ENCODE measurements around the gene GFRA4. TPM values are rescaled to one million over a fixed set of nuclear protein-coding genes. Genes with fewer than 3 reads are reported as not detected.

Gene GFRA4
- total and polyA plus RNA-seq, 2 donors = 0.19 to 0.21 TPM

GRCh38 chr20:3678198-3678597 lies 15.0 kb upstream of the GFRA4 start:
- H3K27ac ChIP-seq (ENCODE audit: low read depth in 1 of 2, low read length in 1 of 2) = no peak overlapping the region
- H3K9me3 ChIP-seq (ENCODE audit: control insufficient read depth in 2 of 2, insufficient read depth in 1 of 2, low read length in 1 of 2) = peaks cover 0 to 2% of the 10 kb centered on the region in 2 donors
- WGBS = 88% methylated on average over 2 of the region's 2 CpGs
- no peak for DNase-seq (ENCODE audit: low read depth in 6 of 9, low spot score in 9 of 9)
- no peaks in the 10 kb centered on the region for H3K36me3 ChIP-seq (ENCODE audit: control insufficient read depth in 2 of 2, insufficient read depth in 2 of 2, low read length in 1 of 2)
- H3K4me1 ChIP-seq (ENCODE audit: control insufficient read depth in 2 of 2, insufficient read depth in 2 of 2, low read length in 2 of 2) = no peaks in the 10 kb centered on the region
- peaks cover 52 to 97% of the 10 kb centered on the region in 2 donors for H3K27me3 ChIP-seq (ENCODE audit: control insufficient read depth in 2 of 2, insufficient read depth in 1 of 2, low read length in 1 of 2)
- H3K4me3 ChIP-seq (ENCODE audit: low read length in 2 of 2) = no peak overlapping the region

DNA sequence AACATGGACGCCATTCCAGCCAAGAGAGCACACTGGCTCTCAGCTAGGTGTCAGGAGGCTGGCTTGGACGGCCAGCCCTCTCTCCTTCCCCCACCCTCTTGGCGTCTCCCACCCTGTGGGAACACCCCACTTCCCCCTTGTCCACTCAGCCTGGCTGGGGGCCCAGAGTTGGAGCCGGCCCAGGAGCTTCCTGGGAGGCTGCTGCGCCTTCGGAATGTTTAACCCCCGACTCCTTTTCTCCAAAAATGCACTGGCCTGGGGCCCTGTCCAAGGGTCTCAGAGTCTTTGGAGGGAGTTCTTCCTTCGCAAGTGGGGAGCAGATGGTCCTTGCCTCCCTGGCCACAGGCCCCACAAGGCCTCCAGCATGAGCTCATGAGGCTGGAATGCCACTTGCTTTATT lies 14.5 kb upstream of the GFRA4 start:
- WGBS = 83% methylated on average over 8 of the region's 8 CpGs
- H3K4me3 ChIP-seq (ENCODE audit: low read length in 2 of 2) = no peak overlapping the region
- no peak for DNase-seq (ENCODE audit: low read depth in 6 of 9, low spot score in 9 of 9)
- H3K27me3 ChIP-seq (ENCODE audit: control insufficient read depth in 2 of 2, insufficient read depth in 1 of 2, low read length in 1 of 2) = peaks cover 56 to 98% of the 10 kb centered on the region in 2 donors
- H3K36me3 ChIP-seq (ENCODE audit: control insufficient read depth in 2 of 2, insufficient read depth in 2 of 2, low read length in 1 of 2) = no peaks in the 10 kb centered on the region
- no peaks in the 10 kb centered on the region for H3K4me1 ChIP-seq (ENCODE audit: control insufficient read depth in 2 of 2, insufficient read depth in 2 of 2, low read length in 2 of 2)
- peaks cover 0 to 2% of the 10 kb centered on the region in 2 donors for H3K9me3 ChIP-seq (ENCODE audit: control insufficient read depth in 2 of 2, insufficient read depth in 1 of 2, low read length in 1 of 2)
- H3K27ac ChIP-seq (ENCODE audit: low read depth in 1 of 2, low read length in 1 of 2) = no peak overlapping the region

DNA sequence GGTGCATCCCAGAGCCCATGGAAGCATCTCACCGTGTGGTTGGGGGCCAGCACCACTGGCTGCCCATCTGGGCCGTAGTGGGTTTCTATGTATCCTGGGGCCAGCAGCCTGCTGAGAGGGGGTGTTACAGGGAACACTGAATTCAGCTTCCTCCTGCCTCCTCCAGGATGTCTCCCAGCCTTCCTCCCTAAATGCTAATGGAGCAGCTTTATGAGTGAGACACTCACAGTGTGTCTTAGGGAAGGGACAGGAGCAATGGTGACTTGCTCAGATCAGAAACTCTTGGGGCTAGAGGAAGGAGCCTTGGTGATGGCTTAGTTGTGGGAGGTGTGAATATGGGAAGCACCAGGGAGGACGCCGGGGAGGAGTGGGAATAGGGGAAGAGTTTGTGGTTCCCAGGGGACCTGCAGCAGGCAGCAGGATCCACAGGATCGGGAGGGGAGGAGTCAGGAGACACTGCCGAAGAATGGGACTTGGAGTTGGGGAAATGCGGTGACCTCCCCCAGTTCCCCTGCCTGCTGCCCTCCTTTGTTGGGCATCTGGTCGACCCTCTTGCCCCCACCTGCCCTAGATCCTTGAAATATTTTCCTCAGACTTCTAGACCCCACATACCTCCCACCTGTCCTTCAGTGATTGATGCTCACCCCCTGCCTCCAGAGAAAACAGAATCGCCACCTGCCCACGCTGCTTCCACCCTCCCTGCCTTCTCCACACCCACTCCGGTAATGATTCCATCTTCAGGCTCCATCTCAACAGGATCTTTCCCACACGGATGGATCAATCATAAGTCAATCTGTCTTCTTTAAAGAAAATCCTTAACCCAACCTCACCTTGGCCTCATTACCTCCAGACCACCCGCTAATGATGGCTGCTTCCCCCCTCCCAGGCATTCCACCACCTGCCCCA lies 12.0 kb upstream of the GFRA4 start:
- Histone ChIP-seq H3K9me3 (ENCODE audit: control insufficient read depth in 2 of 2, insufficient read depth in 1 of 2, low read length in 1 of 2) (peaks cover 0 to 2% of the 10 kb centered on the region in 2 donors), H3K4me3 (ENCODE audit: low read length in 2 of 2) (no peak overlapping the region), H3K4me1 (ENCODE audit: control insufficient read depth in 2 of 2, insufficient read depth in 2 of 2, low read length in 2 of 2) (no peaks in the 10 kb centered on the region), H3K27ac (ENCODE audit: low read depth in 1 of 2, low read length in 1 of 2) (no peak overlapping the region), H3K27me3 (ENCODE audit: control insufficient read depth in 2 of 2, insufficient read depth in 1 of 2, low read length in 1 of 2) (peaks cover 45 to 98% of the 10 kb centered on the region in 2 donors), H3K36me3 (ENCODE audit: control insufficient read depth in 2 of 2, insufficient read depth in 2 of 2, low read length in 1 of 2) (no peaks in the 10 kb centered on the region)
- 55% methylated on average over 13 of the region's 13 CpGs for WGBS
- no peak for DNase-seq (ENCODE audit: low read depth in 6 of 9, low spot score in 9 of 9)

- no peaks in the 10 kb centered on the region for H3K4me1 ChIP-seq (ENCODE audit: control insufficient read depth in 2 of 2, insufficient read depth in 2 of 2, low read length in 2 of 2)
- WGBS = 73% methylated on average over 10 of the region's 10 CpGs
- H3K36me3 ChIP-seq (ENCODE audit: control insufficient read depth in 2 of 2, insufficient read depth in 2 of 2, low read length in 1 of 2) = no peaks in the 10 kb centered on the region
- no peak overlapping the region for H3K4me3 ChIP-seq (ENCODE audit: low read length in 2 of 2)
- peaks cover 0 to 2% of the 10 kb centered on the region in 2 donors for H3K9me3 ChIP-seq (ENCODE audit: control insufficient read depth in 2 of 2, insufficient read depth in 1 of 2, low read length in 1 of 2)
- no peak overlapping the region for H3K27ac ChIP-seq (ENCODE audit: low read depth in 1 of 2, low read length in 1 of 2)
- no peak for DNase-seq (ENCODE audit: low read depth in 6 of 9, low spot score in 9 of 9)
- H3K27me3 ChIP-seq (ENCODE audit: control insufficient read depth in 2 of 2, insufficient read depth in 1 of 2, low read length in 1 of 2) = peaks cover 45 to 98% of the 10 kb centered on the region in 2 donors
Observed at GRCh38 chr20:3674447-3674846, 11.2 kb upstream of the GFRA4 start.

DNA sequence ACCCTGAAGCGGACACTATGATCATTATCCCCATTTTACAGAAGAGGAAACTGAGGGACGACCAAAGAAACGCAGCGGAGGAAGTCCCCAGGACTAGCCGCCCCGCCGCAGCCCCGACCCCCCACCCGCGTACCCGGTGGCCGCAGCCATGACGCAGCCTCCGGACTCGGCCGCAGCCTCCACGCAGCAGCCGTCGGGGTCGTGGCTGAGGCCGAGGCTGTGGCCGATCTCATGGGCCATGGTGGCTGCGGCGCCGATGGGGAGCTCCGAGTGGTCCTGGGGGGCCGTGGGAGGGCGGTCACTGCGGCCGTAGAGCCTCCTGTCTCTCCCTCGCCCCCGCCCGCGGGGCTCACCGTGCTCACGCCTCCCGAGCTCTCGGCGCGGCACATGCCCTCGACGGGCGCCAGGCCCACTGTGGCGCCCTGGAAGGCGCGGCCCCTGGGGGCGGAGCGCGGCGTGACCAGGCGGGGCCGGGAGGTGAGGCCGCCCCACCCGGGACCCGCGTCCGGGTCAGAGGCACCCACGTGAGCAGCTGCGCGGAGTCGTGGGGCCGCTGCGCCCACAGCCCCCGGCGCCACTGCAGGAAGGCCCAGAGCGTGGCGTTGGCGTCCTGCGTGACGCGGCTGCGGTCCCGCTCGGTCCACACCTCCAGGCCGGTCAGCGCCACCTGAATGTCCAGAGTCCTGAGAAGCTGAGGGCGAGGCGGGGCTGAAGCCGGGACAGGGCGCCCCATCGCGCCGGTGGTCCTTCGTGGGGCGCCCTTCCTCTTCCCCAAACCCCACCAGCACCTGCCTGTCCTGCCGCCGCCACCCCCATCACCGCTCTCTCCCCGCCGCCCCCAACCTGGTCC lies 10.2 kb upstream of the GFRA4 start:
- H3K4me3 ChIP-seq (ENCODE audit: low read length in 2 of 2) = no peak overlapping the region
- WGBS = 48% methylated on average over 90 of the region's 90 CpGs
- peaks cover 45 to 94% of the 10 kb centered on the region in 2 donors for H3K27me3 ChIP-seq (ENCODE audit: control insufficient read depth in 2 of 2, insufficient read depth in 1 of 2, low read length in 1 of 2)

GRCh38 chr20:3672547-3673171 lies 9.5 kb upstream of the GFRA4 start:
- DNase-seq (ENCODE audit: low read depth in 6 of 9, low spot score in 9 of 9) = no peak
- H3K27me3 ChIP-seq (ENCODE audit: control insufficient read depth in 2 of 2, insufficient read depth in 1 of 2, low read length in 1 of 2) = peaks cover 43 to 88% of the 10 kb centered on the region in 2 donors

More for the DNA sequence above, 10.2 kb upstream of the GFRA4 start:
- Histone ChIP-seq H3K36me3 (ENCODE audit: control insufficient read depth in 2 of 2, insufficient read depth in 2 of 2, low read length in 1 of 2) (no peaks in the 10 kb centered on the region), H3K27ac (ENCODE audit: low read depth in 1 of 2, low read length in 1 of 2) (no peak overlapping the region), H3K4me1 (ENCODE audit: control insufficient read depth in 2 of 2, insufficient read depth in 2 of 2, low read length in 2 of 2) (no peaks in the 10 kb centered on the region), H3K9me3 (ENCODE audit: control insufficient read depth in 2 of 2, insufficient read depth in 1 of 2, low read length in 1 of 2) (peaks cover 0 to 2% of the 10 kb centered on the region in 2 donors)
- no peak for DNase-seq (ENCODE audit: low read depth in 6 of 9, low spot score in 9 of 9)

GRCh38 chr20:3671986-3672546 lies 8.9 kb upstream of the GFRA4 start:
- Histone ChIP-seq H3K4me3 (ENCODE audit: low read length in 2 of 2) (no peak overlapping the region), H3K27me3 (ENCODE audit: control insufficient read depth in 2 of 2, insufficient read depth in 1 of 2, low read length in 1 of 2) (peaks cover 41 to 82% of the 10 kb centered on the region in 2 donors), H3K36me3 (ENCODE audit: control insufficient read depth in 2 of 2, insufficient read depth in 2 of 2, low read length in 1 of 2) (no peaks in the 10 kb centered on the region), H3K9me3 (ENCODE audit: control insufficient read depth in 2 of 2, insufficient read depth in 1 of 2, low read length in 1 of 2) (no peaks in the 10 kb centered on the region), H3K4me1 (ENCODE audit: control insufficient read depth in 2 of 2, insufficient read depth in 2 of 2, low read length in 2 of 2) (no peaks in the 10 kb centered on the region), H3K27ac (ENCODE audit: low read depth in 1 of 2, low read length in 1 of 2) (no peak overlapping the region)
- 50% methylated on average over 23 of the region's 23 CpGs for WGBS
- no peak for DNase-seq (ENCODE audit: low read depth in 6 of 9, low spot score in 9 of 9)

More at GRCh38 chr20:3672547-3673171, 9.5 kb upstream of the GFRA4 start:
- WGBS = 3% methylated on average over 58 of the region's 58 CpGs
- Histone ChIP-seq H3K36me3 (ENCODE audit: control insufficient read depth in 2 of 2, insufficient read depth in 2 of 2, low read length in 1 of 2) (no peaks in the 10 kb centered on the region), H3K4me3 (ENCODE audit: low read length in 2 of 2) (no peak overlapping the region), H3K27ac (ENCODE audit: low read depth in 1 of 2, low read length in 1 of 2) (no peak overlapping the region), H3K9me3 (ENCODE audit: control insufficient read depth in 2 of 2, insufficient read depth in 1 of 2, low read length in 1 of 2) (no peaks in the 10 kb centered on the region), H3K4me1 (ENCODE audit: control insufficient read depth in 2 of 2, insufficient read depth in 2 of 2, low read length in 2 of 2) (no peaks in the 10 kb centered on the region)

GRCh38 chr20:3670945-3671344 lies 7.7 kb upstream of the GFRA4 start:
- 85% methylated on average over 10 of the region's 10 CpGs for WGBS
- no peak for DNase-seq (ENCODE audit: low read depth in 6 of 9, low spot score in 9 of 9)
- H3K27ac ChIP-seq (ENCODE audit: low read depth in 1 of 2, low read length in 1 of 2) = no peak overlapping the region

More at GRCh38 chr20:3670945-3671344, 7.7 kb upstream of the GFRA4 start:
- no peak overlapping the region for H3K4me3 ChIP-seq (ENCODE audit: low read length in 2 of 2)
- no peaks in the 10 kb centered on the region for H3K36me3 ChIP-seq (ENCODE audit: control insufficient read depth in 2 of 2, insufficient read depth in 2 of 2, low read length in 1 of 2)
- peaks cover 0 to 4% of the 10 kb centered on the region in 2 donors for H3K4me1 ChIP-seq (ENCODE audit: control insufficient read depth in 2 of 2, insufficient read depth in 2 of 2, low read length in 2 of 2)
- peaks cover 38 to 73% of the 10 kb centered on the region in 2 donors for H3K27me3 ChIP-seq (ENCODE audit: control insufficient read depth in 2 of 2, insufficient read depth in 1 of 2, low read length in 1 of 2)
- no peaks in the 10 kb centered on the region for H3K9me3 ChIP-seq (ENCODE audit: control insufficient read depth in 2 of 2, insufficient read depth in 1 of 2, low read length in 1 of 2)
